GM12864 (cell line): ENCODE data around the gene HSDL2.
"Not testable (repeated sequence)": the region's sequence is repeated elsewhere in the genome, so short reads cannot be mapped to it uniquely, and the experiment has no call there.

ENCODE experiments used
- DNase-seq: peaks from one replicate; pipeline ENCODE4 v3.0.0-alpha.2; 2011; ENCODE audit warnings: low read depth
- H3K4me3 ChIP-seq: 2 replicates; pipeline ENCODE4 v1.5.1; 2011; ENCODE audit warnings: mild to moderate bottlenecking, low read depth, low read length, control low read depth
- CTCF ChIP-seq: IDR thresholded peaks from 2 replicates; pipeline ENCODE4 v1.5.1; 2011; ENCODE audit warnings: low read depth, mild to moderate bottlenecking, moderate library complexity, low read length, control low read depth, inconsistent platforms; ENCODE audit errors: missing control alignments

HSDL2 gene

DNA sequence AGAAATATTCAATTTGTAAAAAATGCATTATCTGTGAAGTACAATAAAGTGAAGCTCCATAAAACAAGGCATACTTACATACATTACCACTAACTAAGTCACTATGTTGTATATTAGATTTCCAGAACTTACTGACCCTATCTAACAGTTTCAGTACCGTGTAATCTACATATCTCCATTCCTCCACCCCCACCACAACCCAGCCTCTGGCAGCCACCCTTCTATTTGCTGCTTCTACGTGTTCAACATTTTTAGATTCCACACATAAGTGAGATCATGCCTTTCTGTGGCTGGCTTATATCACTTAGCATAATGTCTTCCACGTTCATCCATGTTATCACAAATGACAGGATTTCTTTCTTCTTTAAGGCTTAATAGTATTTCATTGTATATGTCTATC, 15.1 kb upstream of the HSDL2 start:
- TF ChIP-seq CTCF, result no peak
- DNase-seq, result no peak
- no peak overlapping the region for H3K4me3 ChIP-seq

GRCh38 chr9:112365257-112365656, 14.7 kb upstream of the HSDL2 start:
- DNase-seq, H3K4me3 ChIP-seq: not testable (repeated sequence)

GRCh38 chr9:112366591-112366990, 13.3 kb upstream of the HSDL2 start:
- peak; percentile 47 for TF ChIP-seq CTCF
- no peak for DNase-seq
- no peak overlapping the region for H3K4me3 ChIP-seq

GRCh38 chr9:112367465-112367864, 12.4 kb upstream of the HSDL2 start:
- no peak overlapping the region for H3K4me3 ChIP-seq
- no peak for DNase-seq
- no peak for TF ChIP-seq CTCF

DNA sequence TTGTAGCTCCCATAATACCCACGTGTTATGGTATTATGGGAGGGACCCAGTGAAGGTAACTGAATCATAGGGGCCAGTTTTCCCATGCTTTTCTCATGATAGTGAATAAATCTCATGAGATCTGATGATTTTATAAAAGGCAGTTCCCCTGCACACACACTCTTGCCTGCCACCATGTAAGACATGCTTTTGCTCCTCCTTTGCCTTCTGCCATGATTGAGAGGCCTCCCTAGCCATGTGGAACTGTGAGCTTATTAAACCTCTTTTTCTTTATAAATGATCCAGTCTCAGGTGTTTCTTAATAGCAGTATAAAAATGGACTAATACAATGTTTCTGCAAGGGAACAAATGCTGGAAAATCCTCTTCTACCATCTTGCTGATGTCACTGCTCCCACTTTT, 10.1 kb upstream of the HSDL2 start:
- TF ChIP-seq CTCF, result no peak

DNA sequence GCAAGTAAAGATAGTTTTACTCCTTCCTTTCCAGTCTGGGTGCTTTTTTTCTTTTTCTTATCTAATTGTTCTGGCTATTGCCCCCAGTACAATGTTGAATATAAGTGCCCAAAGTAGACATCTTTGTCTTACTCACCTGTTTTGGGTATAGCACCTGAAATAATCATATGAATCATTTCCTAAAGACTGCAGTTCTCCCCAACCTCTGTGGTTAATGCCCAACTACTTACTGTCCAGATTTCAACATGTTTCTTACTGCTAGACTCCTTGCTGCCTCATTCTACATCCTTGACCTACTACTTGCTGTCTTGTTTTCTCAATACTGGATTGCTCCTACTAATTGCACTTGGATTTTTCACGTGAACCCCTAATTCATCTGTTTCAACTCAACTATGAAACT, 8.8 kb upstream of the HSDL2 start:
- DNase-seq, result no peak
- H3K4me3 ChIP-seq, result no peak overlapping the region
- no peak for TF ChIP-seq CTCF

More for the DNA sequence above, 10.1 kb upstream of the HSDL2 start:
- DNase-seq, result no peak
- H3K4me3 ChIP-seq, result no peak overlapping the region

DNA sequence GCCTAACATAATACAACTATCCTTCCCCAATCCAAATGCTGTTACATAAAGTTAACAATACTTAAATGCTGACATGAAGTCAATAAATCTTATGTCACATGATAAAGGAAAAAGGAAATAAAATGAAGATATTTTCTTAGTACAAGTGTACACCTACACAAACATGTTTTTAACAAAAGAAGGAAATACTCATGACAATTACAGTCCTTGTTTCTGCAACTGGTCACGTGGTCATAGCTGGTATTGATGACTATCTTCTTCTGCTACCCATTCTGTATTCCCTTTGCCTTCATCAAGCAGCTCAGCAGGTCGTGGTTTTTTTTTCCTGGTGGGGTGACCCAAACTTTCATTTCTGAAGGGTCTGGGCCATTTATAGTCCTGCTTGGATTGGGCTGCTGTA, 6.2 kb upstream of the HSDL2 start:
- DNase-seq, H3K4me3 ChIP-seq: not testable (repeated sequence)

GRCh38 chr9:112374232-112374631, 5.7 kb upstream of the HSDL2 start:
- DNase-seq, H3K4me3 ChIP-seq: not testable (repeated sequence)

DNA sequence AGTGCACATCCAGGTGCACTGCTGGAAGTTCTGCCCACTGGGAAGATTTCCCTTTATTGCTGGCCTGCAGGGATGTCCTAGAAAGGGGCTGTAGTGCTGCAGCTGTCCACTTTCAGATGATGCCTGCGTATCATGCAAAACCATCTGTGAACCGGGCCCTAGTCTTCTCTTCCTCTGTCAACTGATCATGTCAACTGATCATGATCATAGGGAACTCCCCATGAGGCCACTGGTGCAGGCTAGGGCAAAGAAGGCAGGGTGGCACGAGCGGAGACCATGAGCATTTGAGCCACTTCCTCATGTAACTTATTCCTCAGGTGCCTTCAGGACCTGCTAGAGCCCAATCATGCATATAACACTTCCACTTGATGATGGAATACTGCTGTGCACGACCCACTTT, 4.5 kb upstream of the HSDL2 start:
- TF ChIP-seq CTCF, result no peak
- no peak for DNase-seq
- no peak overlapping the region for H3K4me3 ChIP-seq
